ENCODE measurements around the gene ALX3.

DNA sequence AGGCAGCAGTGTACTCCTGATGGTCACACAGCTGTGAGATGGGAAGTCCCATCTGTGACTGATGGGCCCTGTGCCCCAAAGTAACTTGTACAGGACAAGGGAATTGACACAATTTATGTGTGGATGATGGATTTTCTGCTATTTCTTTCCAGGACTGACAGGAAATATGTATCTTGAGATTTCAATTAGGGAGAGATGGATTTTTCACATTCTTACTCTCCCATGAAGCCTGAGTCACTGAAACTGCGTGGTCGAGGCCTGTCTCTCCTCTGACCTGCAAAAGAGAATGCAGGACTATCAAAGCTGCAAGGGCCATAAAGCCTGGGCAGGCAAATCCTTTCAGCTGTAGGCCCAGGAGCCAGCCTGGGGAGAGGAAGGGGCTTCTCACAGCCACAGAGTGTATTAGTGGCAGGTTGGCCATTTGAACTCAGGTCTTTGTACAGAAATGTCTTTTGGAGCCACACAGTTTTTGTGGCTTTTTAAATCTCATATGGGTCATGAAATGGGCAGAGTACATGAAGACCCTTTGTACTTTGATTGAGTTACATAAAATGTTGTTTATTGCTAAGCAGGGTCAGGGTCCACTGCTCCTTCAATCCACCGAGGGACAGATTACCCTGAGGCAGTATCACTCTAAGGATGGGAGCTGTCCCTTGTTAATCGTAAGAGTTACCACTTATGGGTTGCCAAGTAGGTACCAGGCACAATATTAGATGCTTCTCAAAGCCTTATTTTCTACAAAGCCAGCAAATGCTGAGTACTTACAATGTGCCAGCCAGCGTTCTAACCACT is 14.8 kb downstream of the ALX3 start:
- no peak for TF ChIP-seq POLR2A (IDR thresholded peaks at IDR 0.05; ENCODE audit: low read depth, low read length)
- TF ChIP-seq POLR2AphosphoS5 (IDR thresholded peaks at IDR 0.05; ENCODE audit: low read depth, low read length) = no peak
- no peak for TF ChIP-seq TAF1 (IDR thresholded peaks at IDR 0.05; ENCODE audit: borderline replicate concordance, low read depth, low read length)
